HL-60 (cell line): ENCODE measurements around the gene MS4A6A.
"Not testable (repeated sequence)": the region's sequence is repeated elsewhere in the genome, so short reads cannot be mapped to it uniquely, and the experiment has no call there.

Experiments used
- POLR2AphosphoS5 ChIP-seq: IDR thresholded peaks from 2 replicates; pipeline ENCODE4 v1.6.1; 2012; ENCODE audit warnings: low read depth
- TF ChIP-seq, protein P1 (sequence below): IDR thresholded peaks from one replicate; pipeline ENCODE4 v1.5.1; 2011; ENCODE audit warnings: low read length, control low read depth, inconsistent platforms; ENCODE audit not compliant: insufficient read depth

GRCh38 chr11:60152727-60153126 lies 30.2 kb downstream of the MS4A6A start:
- TF ChIP-seq, protein P1, sequence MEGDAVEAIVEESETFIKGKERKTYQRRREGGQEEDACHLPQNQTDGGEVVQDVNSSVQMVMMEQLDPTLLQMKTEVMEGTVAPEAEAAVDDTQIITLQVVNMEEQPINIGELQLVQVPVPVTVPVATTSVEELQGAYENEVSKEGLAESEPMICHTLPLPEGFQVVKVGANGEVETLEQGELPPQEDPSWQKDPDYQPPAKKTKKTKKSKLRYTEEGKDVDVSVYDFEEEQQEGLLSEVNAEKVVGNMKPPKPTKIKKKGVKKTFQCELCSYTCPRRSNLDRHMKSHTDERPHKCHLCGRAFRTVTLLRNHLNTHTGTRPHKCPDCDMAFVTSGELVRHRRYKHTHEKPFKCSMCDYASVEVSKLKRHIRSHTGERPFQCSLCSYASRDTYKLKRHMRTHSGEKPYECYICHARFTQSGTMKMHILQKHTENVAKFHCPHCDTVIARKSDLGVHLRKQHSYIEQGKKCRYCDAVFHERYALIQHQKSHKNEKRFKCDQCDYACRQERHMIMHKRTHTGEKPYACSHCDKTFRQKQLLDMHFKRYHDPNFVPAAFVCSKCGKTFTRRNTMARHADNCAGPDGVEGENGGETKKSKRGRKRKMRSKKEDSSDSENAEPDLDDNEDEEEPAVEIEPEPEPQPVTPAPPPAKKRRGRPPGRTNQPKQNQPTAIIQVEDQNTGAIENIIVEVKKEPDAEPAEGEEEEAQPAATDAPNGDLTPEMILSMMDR: not testable (repeated sequence)
- TF ChIP-seq POLR2AphosphoS5: not testable (repeated sequence)
